ENCODE measurements around the gene FAM107B. TPM values are rescaled to one million over a fixed set of nuclear protein-coding genes. Genes with fewer than 3 reads are reported as not detected.
A peak's percentile ranks its signal among the peaks of the same experiment; 100 is the strongest.
"Not testable (repeated sequence)": the region's sequence is repeated elsewhere in the genome, so short reads cannot be mapped to it uniquely, and the experiment has no call there.

Gene FAM107B
- total RNA-seq, 1 experiment from 2014 or later: 24.5 TPM

- H3K4me1 Mint-ChIP-seq: peaks cover 14 to 16% of the 10 kb centered on the region in 2 experiments
- H2BK5ac ChIP-seq (ENCODE audit: insufficient read length, low read length): no peak overlapping the region
- no CpG with 5 or more reads among the region's 5 CpGs for WGBS (ENCODE audit: extremely low coverage, insufficient read length, low lambda C conversion rate)
- no peak overlapping the region for H3K4ac ChIP-seq (ENCODE audit: low read depth, low read length)
- H2BK20ac ChIP-seq (ENCODE audit: low read depth, low read length, poor library complexity, severe bottlenecking): no peak overlapping the region
- no peak overlapping the region for H3K23ac ChIP-seq (ENCODE audit: insufficient read length, low read depth, low read length)
- no peaks in the 10 kb centered on the region for H3K23me2 ChIP-seq (ENCODE audit: insufficient read length, low read depth, low read length, poor library complexity, severe bottlenecking)
- peaks cover 0 to 8% (median 5%) of the 10 kb centered on the region in 3 experiments; a peak in 3 of 7 replicates for H3K36me3 Mint-ChIP-seq (ENCODE audit: insufficient read depth in 1 of 3, low read depth in 3 of 3)
- H3K4me3 Mint-ChIP-seq: no peak overlapping the region
- H3K9ac ChIP-seq (ENCODE audit: extremely low read depth, insufficient read length, low read length): no peak overlapping the region
- H3K27me3 ChIP-seq (ENCODE audit: insufficient read depth, low read length): no peaks in the 10 kb centered on the region
- DNase-seq: no peak
- no peak overlapping the region for H2BK12ac ChIP-seq (ENCODE audit: insufficient read length, low read depth, low read length)
- H4K8ac ChIP-seq (replicated peaks; ENCODE audit: insufficient read length, low read depth, low read length): no peak overlapping the region
- no peak overlapping the region for H4K5ac ChIP-seq (ENCODE audit: insufficient read length, low read depth, low read length)
- H2BK15ac ChIP-seq (ENCODE audit: low read depth, low read length): no peak overlapping the region
- H3T11ph ChIP-seq (ENCODE audit: low read length): no peak overlapping the region
- H3K18ac ChIP-seq (ENCODE audit: insufficient read length, low read depth, low read length): no peak overlapping the region
- no peak overlapping the region for H3K27ac ChIP-seq (ENCODE audit: insufficient read length, low read depth, low read length)
- H3K4me1 ChIP-seq (ENCODE audit: insufficient read depth, low read length): no peaks in the 10 kb centered on the region; the same call in 1 of the 2 replicates
- TF ChIP-seq CTCF (conservative IDR thresholded peaks at IDR 0.05): no peak
- H4K91ac ChIP-seq (ENCODE audit: insufficient read length, low read depth, low read length): no peak overlapping the region
- H3K27ac Mint-ChIP-seq: no peak overlapping the region
- no peaks in the 10 kb centered on the region for H3K79me2 ChIP-seq (ENCODE audit: insufficient read depth, low read length)
- no peak overlapping the region for H2AFZ ChIP-seq (ENCODE audit: low read length)
- no peak overlapping the region for H3K14ac ChIP-seq (ENCODE audit: insufficient read depth, low read length)
- no peak overlapping the region for H2BK120ac ChIP-seq (ENCODE audit: low read depth, low read length, poor library complexity, severe bottlenecking)
- H3K9me3 ChIP-seq (ENCODE audit: control insufficient read depth, low read depth, low read length): no peaks in the 10 kb centered on the region
- no peaks in the 10 kb centered on the region for H3K79me1 ChIP-seq (ENCODE audit: insufficient read depth, low read depth, low read length, poor library complexity, severe bottlenecking)
- H4K20me1 ChIP-seq (ENCODE audit: control insufficient read depth, insufficient read depth, insufficient read length): no peaks in the 10 kb centered on the region
- no peak overlapping the region for H2AK5ac ChIP-seq (ENCODE audit: insufficient read length, low read length)
- no peak overlapping the region for H3K56ac ChIP-seq (ENCODE audit: insufficient read length, low read depth, low read length)
- H3K9me3 Mint-ChIP-seq: peaks cover 4 to 11% of the 10 kb centered on the region in 2 experiments; a peak in 4 of 5 replicates
- no peak overlapping the region for H3K4me2 ChIP-seq (ENCODE audit: insufficient read depth, insufficient read length, low read length)
- H3K27me3 Mint-ChIP-seq (ENCODE audit: low read depth): no peaks in the 10 kb centered on the region
Observed at GRCh38 chr10:14712991-14713424, 61.7 kb downstream of the FAM107B start.

- not testable (repeated sequence) for H2BK15ac ChIP-seq (ENCODE audit: low read depth, low read length); H3T11ph ChIP-seq (ENCODE audit: low read length); H2BK12ac ChIP-seq (ENCODE audit: insufficient read length, low read depth, low read length); H3K9me3 Mint-ChIP-seq; H3K79me1 ChIP-seq (ENCODE audit: insufficient read depth, low read depth, low read length, poor library complexity, severe bottlenecking); H4K91ac ChIP-seq (ENCODE audit: insufficient read length, low read depth, low read length); H4K20me1 ChIP-seq (ENCODE audit: control insufficient read depth, insufficient read depth, insufficient read length); H3K27me3 ChIP-seq (ENCODE audit: insufficient read depth, low read length); H2AFZ ChIP-seq (ENCODE audit: low read length); H2BK120ac ChIP-seq (ENCODE audit: low read depth, low read length, poor library complexity, severe bottlenecking); H3K23me2 ChIP-seq (ENCODE audit: insufficient read length, low read depth, low read length, poor library complexity, severe bottlenecking); H3K23ac ChIP-seq (ENCODE audit: insufficient read length, low read depth, low read length); H4K8ac ChIP-seq (replicated peaks; ENCODE audit: insufficient read length, low read depth, low read length); DNase-seq; H3K79me2 ChIP-seq (ENCODE audit: insufficient read depth, low read length); H3K9me3 ChIP-seq (ENCODE audit: control insufficient read depth, low read depth, low read length); H3K4ac ChIP-seq (ENCODE audit: low read depth, low read length); H3K27me3 Mint-ChIP-seq (ENCODE audit: low read depth); H3K9ac ChIP-seq (ENCODE audit: extremely low read depth, insufficient read length, low read length); H3K4me1 ChIP-seq (ENCODE audit: insufficient read depth, low read length); H3K14ac ChIP-seq (ENCODE audit: insufficient read depth, low read length); H2BK5ac ChIP-seq (ENCODE audit: insufficient read length, low read length); H3K18ac ChIP-seq (ENCODE audit: insufficient read length, low read depth, low read length); H3K4me3 Mint-ChIP-seq; H3K56ac ChIP-seq (ENCODE audit: insufficient read length, low read depth, low read length); H3K4me2 ChIP-seq (ENCODE audit: insufficient read depth, insufficient read length, low read length); H4K5ac ChIP-seq (ENCODE audit: insufficient read length, low read depth, low read length); H3K27ac ChIP-seq (ENCODE audit: insufficient read length, low read depth, low read length); H2BK20ac ChIP-seq (ENCODE audit: low read depth, low read length, poor library complexity, severe bottlenecking); H2AK5ac ChIP-seq (ENCODE audit: insufficient read length, low read length); H3K36me3 Mint-ChIP-seq (ENCODE audit: insufficient read depth in 1 of 3, low read depth in 3 of 3)
- Mint-ChIP-seq H3K27ac (peak overlapping the region; percentile 24 to 84 (median 65); a peak in 5 of 7 replicates), H3K4me1 (peaks cover 33 to 34% of the 10 kb centered on the region in 2 experiments)
- WGBS (ENCODE audit: extremely low coverage, insufficient read length, low lambda C conversion rate): no CpG with 5 or more reads among the region's 3 CpGs
Observed at GRCh38 chr10:14709344-14709743, 65.4 kb downstream of the FAM107B start.

Measured in H9 (cell line).